MG63 (cell line): Measurements from ENCODE around the gene HSD17B2. TPM values are rescaled to one million over a fixed set of nuclear protein-coding genes. Genes with fewer than 3 reads are reported as not detected.

Experiments used
- DNase-seq: peaks from one replicate; pipeline ENCODE4 v3.0.0-alpha.2; 2020
- H3K27me3 ChIP-seq: fragments of 250-450 bp; sonication (Bioruptor Pico); 2 replicates; pipeline ENCODE4 v1.5.1; 2020; ENCODE audit warnings: mild to moderate bottlenecking, moderate library complexity
- H3K36me3 ChIP-seq: fragments of 250-450 bp; sonication (Bioruptor Pico); 2 replicates; pipeline ENCODE4 v1.5.1; 2020; ENCODE audit warnings: mild to moderate bottlenecking, moderate library complexity
- H3K4me3 ChIP-seq: fragments of 250-450 bp; sonication (Bioruptor Pico); 2 replicates; pipeline ENCODE4 v1.5.1; 2020; ENCODE audit warnings: mild to moderate bottlenecking, moderate library complexity
- H3K9me3 ChIP-seq: fragments of 250-450 bp; sonication (Bioruptor Pico); 2 replicates; pipeline ENCODE4 v1.5.1; 2020; ENCODE audit warnings: mild to moderate bottlenecking, moderate library complexity
- total RNA-seq: library from RNA; depleted of rRNA; stranded (reverse); fragments of >200 nt; shearing (Covaris generic); gene quantifications from 2 replicates; pipeline ENCODE4 v1.2.3, GENCODE V29; 2014; ENCODE audit warnings: low replicate concordance

HSD17B2 gene
- total RNA-seq, 1 experiment from 2014 or later, result 7.0 TPM

DNA sequence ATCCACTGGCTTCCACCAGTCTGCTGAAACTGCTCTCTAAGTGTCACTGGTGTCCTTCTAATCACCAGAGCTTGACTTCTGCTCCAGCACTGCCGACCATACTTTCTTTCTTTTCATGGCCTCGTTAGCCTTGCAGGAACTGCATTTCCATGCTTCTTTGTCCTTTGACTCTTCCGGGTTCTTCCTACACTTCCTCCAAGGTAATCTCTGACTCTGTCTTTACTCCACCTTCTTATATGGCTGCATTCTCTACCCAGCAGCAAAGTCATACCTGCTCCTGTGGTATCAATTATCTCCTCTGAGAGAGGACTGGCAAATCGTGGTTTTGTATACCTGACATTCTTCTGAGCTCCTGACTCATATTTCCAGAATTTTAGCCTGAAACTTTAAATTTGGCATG is 6.5 kb downstream of the HSD17B2 start:
- H3K27me3 ChIP-seq, result no peaks in the 10 kb centered on the region
- no peak for DNase-seq
- no peak overlapping the region for H3K4me3 ChIP-seq
- no peaks in the 10 kb centered on the region for H3K36me3 ChIP-seq
- H3K9me3 ChIP-seq, result no peaks in the 10 kb centered on the region

DNA sequence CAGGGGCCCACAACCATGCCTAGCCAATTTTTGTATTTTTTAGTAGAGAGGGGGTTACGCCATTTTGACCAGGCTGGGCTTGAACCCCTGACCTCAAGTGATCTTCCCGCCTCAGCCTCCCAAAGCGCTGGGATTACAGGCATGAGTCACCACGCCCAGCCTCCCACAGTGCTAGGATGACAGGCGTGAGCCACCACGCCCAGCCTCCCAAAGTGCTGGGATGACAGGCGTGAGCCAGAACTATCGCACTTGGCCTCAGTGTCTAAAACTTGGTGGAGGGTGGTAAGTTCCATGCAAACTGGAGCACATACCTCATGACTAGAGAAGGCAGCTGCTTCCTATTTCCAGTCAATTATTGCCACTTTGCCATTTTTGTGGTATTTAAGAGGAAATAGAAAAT is 7.1 kb downstream of the HSD17B2 start:
- H3K9me3 ChIP-seq, result no peaks in the 10 kb centered on the region
- H3K4me3 ChIP-seq, result no peak overlapping the region
- no peaks in the 10 kb centered on the region for H3K27me3 ChIP-seq
- DNase-seq, result peak; percentile 49
- no peaks in the 10 kb centered on the region for H3K36me3 ChIP-seq

DNA sequence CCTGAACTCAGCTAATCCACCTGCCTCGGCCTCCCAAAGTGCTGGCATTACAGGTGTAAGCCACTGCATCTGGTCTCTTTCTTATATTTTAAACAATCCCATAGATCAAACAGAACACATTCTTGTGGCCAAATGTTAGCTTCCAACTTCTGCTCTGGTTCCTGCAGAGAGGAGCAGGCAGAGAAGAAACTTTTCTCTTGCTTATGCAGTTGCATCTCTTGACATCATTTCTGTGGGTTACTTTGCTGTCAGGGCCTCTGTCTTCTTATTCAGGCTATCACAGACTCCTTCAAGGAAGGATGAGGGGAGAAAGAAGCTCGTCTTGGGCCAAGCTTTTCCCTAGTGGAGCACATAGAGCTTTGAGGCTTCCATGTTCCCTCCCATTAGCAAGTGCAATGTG is 7.8 kb downstream of the HSD17B2 start:
- H3K27me3 ChIP-seq, result no peaks in the 10 kb centered on the region
- H3K4me3 ChIP-seq, result no peak overlapping the region
- no peaks in the 10 kb centered on the region for H3K36me3 ChIP-seq
- H3K9me3 ChIP-seq, result no peaks in the 10 kb centered on the region
- DNase-seq, result no peak

DNA sequence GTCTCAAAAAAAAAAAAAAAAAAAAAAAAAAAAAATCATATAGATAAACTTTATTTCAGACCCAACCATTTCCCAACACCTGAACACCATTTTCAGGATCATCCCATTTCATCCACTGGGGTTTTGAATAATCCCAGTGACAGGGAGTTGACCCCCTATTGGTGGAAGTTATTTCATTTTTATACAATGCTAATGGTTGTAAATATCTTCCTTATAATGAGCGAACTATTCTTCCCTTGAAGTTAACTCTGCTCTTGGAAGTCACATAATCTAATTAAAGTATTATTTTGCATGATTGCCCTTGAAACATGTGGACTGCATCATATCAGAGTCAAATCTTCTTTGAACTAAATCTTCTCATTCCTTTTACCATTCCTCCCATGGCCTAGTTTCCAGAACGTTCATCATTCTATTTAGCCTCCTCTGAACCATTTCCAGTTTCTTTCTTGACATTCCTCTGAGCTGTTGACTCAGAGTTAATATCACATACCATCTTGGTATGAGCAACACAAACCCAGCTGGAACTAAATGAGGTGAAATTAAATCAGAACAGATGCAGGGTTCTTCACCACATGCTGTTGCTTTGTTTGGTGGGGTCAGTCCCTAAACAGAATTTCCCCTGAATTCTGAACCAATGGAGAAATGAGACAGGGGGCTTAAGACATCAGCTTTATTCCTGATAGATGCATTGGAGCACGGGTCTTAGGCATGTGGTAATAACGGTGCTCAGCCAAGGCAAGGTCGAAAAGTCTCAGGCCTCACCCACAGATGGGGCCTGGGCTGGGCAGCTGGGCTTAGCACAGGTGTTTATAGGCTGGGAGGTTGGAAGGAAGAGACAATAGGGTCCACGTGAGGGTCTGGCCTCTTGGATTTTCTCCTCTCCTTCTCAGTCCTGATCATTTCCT is 8.9 kb downstream of the HSD17B2 start:
- Histone ChIP-seq H3K4me3 (no peak overlapping the region), H3K36me3 (no peaks in the 10 kb centered on the region), H3K27me3 (no peaks in the 10 kb centered on the region), H3K9me3 (no peaks in the 10 kb centered on the region)
- no peak for DNase-seq

DNA sequence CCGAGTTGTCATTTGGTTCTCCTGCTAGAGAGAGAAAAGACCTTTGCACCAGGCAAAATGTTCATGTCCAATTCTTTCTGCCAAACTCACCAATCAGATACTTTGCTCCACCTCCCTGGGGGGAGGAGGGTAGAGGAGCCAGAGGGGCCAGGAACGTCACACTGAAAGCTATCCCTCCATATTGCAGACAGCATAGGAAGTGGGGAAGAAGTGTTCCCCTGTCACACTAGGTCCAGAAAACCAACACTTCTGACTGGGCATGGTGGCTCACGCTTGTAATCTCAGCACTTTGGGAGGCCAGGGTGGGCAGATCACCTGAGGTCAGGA is 9.5 kb downstream of the HSD17B2 start:
- DNase-seq, result no peak
- Histone ChIP-seq H3K4me3 (no peak overlapping the region), H3K9me3 (no peaks in the 10 kb centered on the region), H3K27me3 (no peaks in the 10 kb centered on the region), H3K36me3 (no peaks in the 10 kb centered on the region)

- Histone ChIP-seq H3K27me3 (no peaks in the 10 kb centered on the region), H3K4me3 (no peak overlapping the region), H3K9me3 (no peaks in the 10 kb centered on the region), H3K36me3 (no peaks in the 10 kb centered on the region)
- no peak for DNase-seq
Measured at GRCh38 chr16:82045465-82045864, 10.4 kb downstream of the HSD17B2 start.

DNA sequence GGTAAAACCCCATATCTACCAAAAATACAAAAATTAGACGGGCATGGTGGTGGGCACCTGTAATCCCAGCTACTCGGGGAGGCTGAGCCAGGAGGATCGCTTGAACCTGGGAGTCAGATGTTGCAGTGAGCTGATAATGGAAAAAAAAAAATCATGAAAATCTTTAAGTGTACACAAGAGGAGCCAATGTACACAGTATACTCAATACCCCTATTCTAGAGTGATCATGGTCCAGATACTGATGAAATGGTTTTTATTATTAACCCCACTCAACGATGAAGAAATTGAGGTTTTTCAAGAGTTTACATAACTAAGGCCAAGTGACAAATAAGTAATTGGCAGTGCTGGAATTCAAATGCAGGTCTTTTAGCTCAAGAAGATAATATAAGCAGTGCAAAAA is 11.5 kb downstream of the HSD17B2 start:
- Histone ChIP-seq H3K36me3 (no peaks in the 10 kb centered on the region), H3K4me3 (no peak overlapping the region), H3K9me3 (no peaks in the 10 kb centered on the region), H3K27me3 (no peaks in the 10 kb centered on the region)
- no peak for DNase-seq

GRCh38 chr16:82046941-82047340 is 11.9 kb downstream of the HSD17B2 start:
- Histone ChIP-seq H3K9me3 (no peaks in the 10 kb centered on the region), H3K4me3 (no peak overlapping the region), H3K36me3 (no peaks in the 10 kb centered on the region), H3K27me3 (no peaks in the 10 kb centered on the region)
- no peak for DNase-seq

- no peak overlapping the region for H3K4me3 ChIP-seq
- no peaks in the 10 kb centered on the region for H3K9me3 ChIP-seq
- H3K27me3 ChIP-seq, result no peaks in the 10 kb centered on the region
- DNase-seq, result no peak
- no peaks in the 10 kb centered on the region for H3K36me3 ChIP-seq
Measured at GRCh38 chr16:82047374-82047773, 12.3 kb downstream of the HSD17B2 start.

- Histone ChIP-seq H3K9me3 (no peaks in the 10 kb centered on the region), H3K27me3 (no peaks in the 10 kb centered on the region), H3K4me3 (no peak overlapping the region), H3K36me3 (no peaks in the 10 kb centered on the region)
- DNase-seq, result no peak
Measured at GRCh38 chr16:82047787-82048186, 12.7 kb downstream of the HSD17B2 start.

- no peaks in the 10 kb centered on the region for H3K36me3 ChIP-seq
- H3K9me3 ChIP-seq, result no peaks in the 10 kb centered on the region
- no peak for DNase-seq
- H3K4me3 ChIP-seq, result no peak overlapping the region
- no peaks in the 10 kb centered on the region for H3K27me3 ChIP-seq
Measured at GRCh38 chr16:82049484-82049883, 14.4 kb downstream of the HSD17B2 start.

DNA sequence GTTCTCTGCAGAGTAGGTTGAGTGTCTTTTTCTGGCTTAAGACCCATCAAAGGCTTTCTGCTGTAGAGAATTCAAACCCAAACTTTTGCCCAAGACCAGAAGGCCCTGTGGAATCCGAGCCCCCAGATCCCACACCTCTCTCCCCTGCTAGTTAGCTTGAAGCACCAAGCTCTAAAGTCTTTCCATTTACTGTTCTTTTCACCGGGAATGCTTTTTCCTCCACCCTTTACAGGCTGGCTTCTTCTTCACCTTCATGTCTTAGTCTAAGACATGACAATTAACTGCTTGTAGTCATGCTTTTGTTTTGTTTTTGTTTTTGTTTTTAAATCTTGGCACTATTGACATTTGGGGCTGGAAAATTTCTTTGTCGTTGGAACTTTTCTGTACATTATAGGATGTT is 15.5 kb downstream of the HSD17B2 start:
- H3K27me3 ChIP-seq, result no peaks in the 10 kb centered on the region
- no peak overlapping the region for H3K4me3 ChIP-seq
- H3K9me3 ChIP-seq, result no peaks in the 10 kb centered on the region
- no peaks in the 10 kb centered on the region for H3K36me3 ChIP-seq
- no peak for DNase-seq

- H3K27me3 ChIP-seq, result no peaks in the 10 kb centered on the region
- no peaks in the 10 kb centered on the region for H3K36me3 ChIP-seq
- no peak overlapping the region for H3K4me3 ChIP-seq
- DNase-seq, result no peak
- no peaks in the 10 kb centered on the region for H3K9me3 ChIP-seq
Measured at GRCh38 chr16:82050909-82051357, 15.9 kb downstream of the HSD17B2 start.

GRCh38 chr16:82051656-82052055 is 16.6 kb downstream of the HSD17B2 start:
- no peaks in the 10 kb centered on the region for H3K9me3 ChIP-seq
- no peak for DNase-seq
- H3K27me3 ChIP-seq, result no peaks in the 10 kb centered on the region
- H3K4me3 ChIP-seq, result no peak overlapping the region
- no peaks in the 10 kb centered on the region for H3K36me3 ChIP-seq

GRCh38 chr16:82055117-82055516 is 20.1 kb downstream of the HSD17B2 start:
- H3K9me3 ChIP-seq, result no peaks in the 10 kb centered on the region
- H3K4me3 ChIP-seq, result no peak overlapping the region

DNA sequence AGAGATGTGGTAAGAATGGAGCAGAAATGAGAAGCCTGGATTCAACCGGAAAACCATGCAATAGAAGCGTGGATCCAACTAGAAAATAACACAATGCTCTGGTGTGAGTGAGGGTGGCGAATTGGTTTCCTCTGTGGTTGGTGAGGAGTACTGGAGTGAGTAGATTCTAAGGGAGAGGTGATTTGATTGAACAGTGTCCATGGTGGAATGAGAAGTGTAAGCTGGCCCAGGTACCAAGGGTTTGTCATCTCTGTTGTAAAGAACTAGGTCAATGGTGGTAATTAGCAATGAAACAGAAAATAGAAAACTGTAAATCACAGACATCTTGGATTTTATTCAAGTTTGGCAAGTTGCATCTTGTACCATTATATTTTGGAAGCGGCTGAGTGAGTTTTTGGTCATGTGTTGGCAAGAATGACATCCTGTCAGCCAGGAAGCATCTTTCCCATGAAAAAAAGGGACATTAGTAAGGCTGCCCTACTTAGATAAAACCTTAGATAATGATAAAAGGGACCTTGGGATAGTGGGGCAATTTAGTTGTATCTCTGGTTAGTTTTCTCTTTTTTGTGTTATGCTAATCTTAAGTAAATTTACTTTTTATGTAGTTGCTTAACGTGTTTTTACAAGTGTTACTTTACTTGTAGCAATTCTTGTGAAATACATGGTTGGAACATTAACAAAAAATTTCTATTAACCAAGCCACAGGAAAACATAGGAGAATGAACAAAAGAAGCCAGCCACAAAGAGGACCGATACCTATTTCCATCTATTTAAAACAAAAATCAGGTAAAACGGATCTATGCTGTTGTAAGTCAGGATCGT is 20.9 kb downstream of the HSD17B2 start:
- Histone ChIP-seq H3K36me3 (no peaks in the 10 kb centered on the region), H3K27me3 (no peaks in the 10 kb centered on the region), H3K9me3 (no peaks in the 10 kb centered on the region), H3K4me3 (no peak overlapping the region)
- DNase-seq, result no peak

More at GRCh38 chr16:82055117-82055516, 20.1 kb downstream of the HSD17B2 start:
- Histone ChIP-seq H3K36me3 (no peaks in the 10 kb centered on the region), H3K27me3 (no peaks in the 10 kb centered on the region)
- no peak for DNase-seq

DNA sequence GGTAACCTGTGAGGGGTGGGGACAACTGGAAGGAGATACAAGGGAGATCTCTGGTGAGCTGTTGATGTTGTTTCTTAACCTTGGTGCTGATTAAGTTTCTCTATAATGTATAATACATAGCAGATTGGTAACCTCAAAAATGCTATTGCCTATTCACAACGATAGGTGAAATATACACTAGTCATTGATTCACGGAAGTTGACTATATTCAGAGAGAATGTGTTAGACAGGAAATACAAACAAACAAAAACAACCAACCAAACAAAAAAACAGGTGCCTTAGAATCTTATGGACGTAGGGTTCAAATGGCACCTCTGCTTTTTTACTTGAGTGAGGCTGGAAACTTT is 21.5 kb downstream of the HSD17B2 start:
- no peaks in the 10 kb centered on the region for H3K36me3 ChIP-seq
- H3K27me3 ChIP-seq, result no peaks in the 10 kb centered on the region
- H3K9me3 ChIP-seq, result no peaks in the 10 kb centered on the region
- H3K4me3 ChIP-seq, result no peak overlapping the region
- DNase-seq, result no peak
